Measurements from ENCODE around the gene FNIP2.

GRCh38 chr4:158850371-158850770, 81.5 kb downstream of the FNIP2 start:
- TF ChIP-seq CTCF (conservative IDR thresholded peaks at IDR 0.05; ENCODE audit: low read length) (no peak), EZH2phosphoT487 (IDR thresholded peaks at IDR 0.05; ENCODE audit: borderline replicate concordance) (no peak)
